ENCODE data around the gene PPM1D. TPM values are rescaled to one million over a fixed set of nuclear protein-coding genes. Genes with fewer than 3 reads are reported as not detected.

The PPM1D gene
- total RNA-seq, 6 experiments from 2014 or later: 4.9 to 5.6 (median 5.4) TPM

DNA sequence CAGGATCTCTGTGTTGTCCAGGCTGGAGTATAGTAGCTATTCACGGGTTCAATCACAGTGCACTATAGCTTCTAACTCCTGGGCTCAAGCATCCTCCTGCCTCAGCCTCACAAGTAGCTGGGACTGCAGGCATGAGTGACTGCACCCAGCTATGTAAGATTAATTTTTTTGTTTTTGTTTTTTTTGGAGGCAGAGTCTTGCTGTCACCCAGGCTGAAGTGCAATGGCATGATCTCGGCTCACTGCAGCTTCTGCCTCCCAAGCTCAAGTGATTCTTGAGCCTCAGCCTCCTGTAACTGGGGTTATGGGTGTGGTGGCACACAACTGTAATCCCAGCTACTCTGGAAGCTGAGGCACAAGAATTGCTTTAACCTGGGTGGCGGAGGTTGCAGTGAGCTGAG lies 15.8 kb downstream of the PPM1D start:
- no peak overlapping the region for H3K4me3 ChIP-seq
- TF ChIP-seq, protein P1, sequence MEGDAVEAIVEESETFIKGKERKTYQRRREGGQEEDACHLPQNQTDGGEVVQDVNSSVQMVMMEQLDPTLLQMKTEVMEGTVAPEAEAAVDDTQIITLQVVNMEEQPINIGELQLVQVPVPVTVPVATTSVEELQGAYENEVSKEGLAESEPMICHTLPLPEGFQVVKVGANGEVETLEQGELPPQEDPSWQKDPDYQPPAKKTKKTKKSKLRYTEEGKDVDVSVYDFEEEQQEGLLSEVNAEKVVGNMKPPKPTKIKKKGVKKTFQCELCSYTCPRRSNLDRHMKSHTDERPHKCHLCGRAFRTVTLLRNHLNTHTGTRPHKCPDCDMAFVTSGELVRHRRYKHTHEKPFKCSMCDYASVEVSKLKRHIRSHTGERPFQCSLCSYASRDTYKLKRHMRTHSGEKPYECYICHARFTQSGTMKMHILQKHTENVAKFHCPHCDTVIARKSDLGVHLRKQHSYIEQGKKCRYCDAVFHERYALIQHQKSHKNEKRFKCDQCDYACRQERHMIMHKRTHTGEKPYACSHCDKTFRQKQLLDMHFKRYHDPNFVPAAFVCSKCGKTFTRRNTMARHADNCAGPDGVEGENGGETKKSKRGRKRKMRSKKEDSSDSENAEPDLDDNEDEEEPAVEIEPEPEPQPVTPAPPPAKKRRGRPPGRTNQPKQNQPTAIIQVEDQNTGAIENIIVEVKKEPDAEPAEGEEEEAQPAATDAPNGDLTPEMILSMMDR (IDR thresholded peaks at IDR 0.05): no peak
- no peak for TF ChIP-seq POLR2A (IDR thresholded peaks at IDR 0.05)
- H3K9me3 ChIP-seq: no peaks in the 10 kb centered on the region
- ATAC-seq: no peak
- intact Hi-C loops (cut with DNase I): no loop called here
- H3K27me3 ChIP-seq: no peaks in the 10 kb centered on the region
- peaks cover 0 to 1% (median under 1%) of the 10 kb centered on the region in 4 donors for H3K4me1 ChIP-seq
- no peak overlapping the region for H3K27ac ChIP-seq
- DNase-seq: no peak
- H3K36me3 ChIP-seq: no peaks in the 10 kb centered on the region
- WGBS (ENCODE audit: insufficient coverage, low coverage, low lambda C conversion rate, missing lambda C conversion rate): 88% methylated on average over 1 of the region's 3 CpGs

DNA sequence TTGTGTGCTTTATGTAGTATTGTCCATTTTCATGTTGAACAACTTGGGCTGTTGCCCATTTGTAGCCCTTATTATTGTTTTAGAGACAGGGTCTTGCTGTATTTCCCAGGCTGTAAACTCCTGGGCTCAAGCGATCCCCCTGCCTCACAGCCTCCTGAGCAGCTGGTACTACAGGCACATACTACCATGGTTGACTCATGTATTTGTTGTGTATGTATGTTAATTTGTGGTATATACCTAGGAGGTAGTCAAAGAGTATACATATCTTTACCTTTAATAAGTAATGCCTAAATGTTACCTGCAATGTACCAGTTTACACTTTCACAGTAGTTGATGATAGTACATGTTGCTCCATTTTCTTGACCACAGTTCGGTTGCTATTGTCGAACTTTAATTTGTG lies 18.1 kb downstream of the PPM1D start:
- Histone ChIP-seq H3K9me3 (no peaks in the 10 kb centered on the region), H3K27ac (no peak overlapping the region), H3K4me3 (no peak overlapping the region), H3K4me1 (no peaks in the 10 kb centered on the region), H3K36me3 (no peaks in the 10 kb centered on the region), H3K27me3 (no peaks in the 10 kb centered on the region)
- WGBS (ENCODE audit: insufficient coverage, low coverage, low lambda C conversion rate, missing lambda C conversion rate): 98% methylated on average over 3 of the region's 3 CpGs
- ATAC-seq: no peak
- no peak for TF ChIP-seq POLR2A (IDR thresholded peaks at IDR 0.05)
- TF ChIP-seq, protein P1 (IDR thresholded peaks at IDR 0.05): no peak
- intact Hi-C loops (cut with DNase I): no loop called here
- no peak for DNase-seq

DNA sequence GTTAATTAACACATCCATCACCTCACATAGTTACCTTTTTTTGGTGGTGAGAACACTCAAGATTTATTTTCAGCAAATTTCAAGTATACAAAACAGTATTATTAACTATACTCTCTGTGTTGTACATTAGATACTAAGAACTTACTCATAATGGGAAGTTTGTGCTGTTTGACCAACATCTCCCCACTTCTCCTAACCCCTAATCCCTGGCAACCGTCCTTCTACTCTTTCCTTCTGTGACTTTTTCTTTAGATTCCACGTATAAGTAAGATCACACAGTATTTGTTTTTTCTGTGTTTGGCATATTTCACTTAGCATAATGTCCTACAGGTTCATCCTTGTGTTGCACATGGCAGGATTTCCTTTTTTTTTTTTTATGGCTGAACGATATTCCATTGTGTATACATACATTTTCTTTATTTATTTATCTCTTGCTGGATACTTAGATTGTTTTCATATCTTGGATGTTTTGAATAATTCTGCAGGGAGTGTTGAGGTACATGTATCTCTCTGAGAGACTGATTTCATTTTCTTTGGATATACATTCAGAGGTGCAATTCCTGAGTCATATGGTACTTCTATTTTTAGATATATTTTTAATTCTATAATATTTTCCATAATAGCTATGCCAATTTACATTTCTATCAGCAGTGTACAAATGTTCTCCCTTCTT lies 19.0 kb downstream of the PPM1D start:
- ATAC-seq (no peak), DNase-seq (no peak)
- Histone ChIP-seq H3K4me3 (no peak overlapping the region), H3K9me3 (no peaks in the 10 kb centered on the region), H3K36me3 (no peaks in the 10 kb centered on the region), H3K27ac (no peak overlapping the region), H3K4me1 (no peaks in the 10 kb centered on the region), H3K27me3 (no peaks in the 10 kb centered on the region)
- intact Hi-C loops (cut with DNase I): no loop called here
- TF ChIP-seq POLR2A (IDR thresholded peaks at IDR 0.05): no peak
- TF ChIP-seq, protein P1 (IDR thresholded peaks at IDR 0.05): no peak
- WGBS (ENCODE audit: insufficient coverage, low coverage, low lambda C conversion rate, missing lambda C conversion rate): 60% methylated on average over 3 of the region's 3 CpGs

DNA sequence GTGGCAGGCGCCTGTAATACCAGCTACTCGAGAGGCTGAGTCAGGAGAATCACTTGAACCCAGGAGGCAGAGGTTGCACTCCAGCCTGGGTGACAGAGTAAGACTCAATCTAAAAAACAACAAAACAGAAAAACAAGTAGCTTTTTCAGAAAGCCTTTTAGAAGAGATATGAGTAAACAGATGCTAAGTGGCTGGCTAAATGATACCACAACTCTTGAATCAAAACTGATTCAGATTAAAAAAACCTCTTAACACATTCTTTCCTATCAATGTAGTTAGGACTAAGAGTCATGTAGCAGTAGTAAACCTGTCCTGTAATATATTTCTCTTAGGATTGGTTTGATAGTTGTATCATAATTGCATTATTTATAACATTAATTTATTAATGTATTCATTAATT lies 23.0 kb downstream of the PPM1D start:
- 93% methylated on average over 2 of the region's 2 CpGs for WGBS (ENCODE audit: insufficient coverage, low coverage, low lambda C conversion rate, missing lambda C conversion rate)
- no peaks in the 10 kb centered on the region for H3K36me3 ChIP-seq
- ATAC-seq (no peak), DNase-seq (no peak)
- no peaks in the 10 kb centered on the region for H3K27me3 ChIP-seq
- no peak overlapping the region for H3K27ac ChIP-seq
- intact Hi-C loops (cut with DNase I): no loop called here
- no peaks in the 10 kb centered on the region for H3K4me1 ChIP-seq
- no peaks in the 10 kb centered on the region for H3K9me3 ChIP-seq
- H3K4me3 ChIP-seq: no peak overlapping the region
- TF ChIP-seq, protein P1 (IDR thresholded peaks at IDR 0.05): no peak
- TF ChIP-seq POLR2A (IDR thresholded peaks at IDR 0.05): no peak
